GM12878 (cell line): ENCODE measurements around the gene FOXD2.

ENCODE experiments used
- ASH2L ChIP-seq: fragments of 300-600, 200-600 bp; sonication (generic); IDR thresholded peaks from 2 replicates; pipeline ENCODE4 v1.6.1; 2017; ENCODE audit warnings: low read depth, mild to moderate bottlenecking, borderline replicate concordance
- CEBPB ChIP-seq, 2 experiments: fragments of 150-350 bp in 1 of 2; IDR thresholded peaks; 2 replicates each; pipeline ENCODE4 v1.6.1; 2012 to 2014; ENCODE audit warnings: low read depth in 2 of 2, low read length in 2 of 2, borderline replicate concordance in 1 of 2, inconsistent platforms in 1 of 2
- HCFC1 ChIP-seq: fragments of 150-350 bp; IDR thresholded peaks from 2 replicates; pipeline ENCODE4 v1.6.1; 2014; ENCODE audit warnings: low read length
- MYC ChIP-seq: IDR thresholded peaks from 2 replicates; pipeline ENCODE4 v1.6.1; 2011; ENCODE audit warnings: mild to moderate bottlenecking, low read length, moderate library complexity, inconsistent platforms; ENCODE audit not compliant: insufficient read depth, insufficient replicate concordance, insufficient read length, severe bottlenecking
- RFX5 ChIP-seq: IDR thresholded peaks from 2 replicates; pipeline ENCODE4 v1.6.1; 2011; ENCODE audit warnings: low read depth, low read length, improper control_type of control experiment
- ZSCAN29 ChIP-seq: fragments of 450-650 bp; IDR thresholded peaks from 2 replicates; pipeline ENCODE4 v1.6.1; 2017; ENCODE audit warnings: mild to moderate bottlenecking, moderate library complexity
- TF ChIP-seq, protein P1 (sequence below): fragments of 450-650 bp; IDR thresholded peaks from 2 replicates; pipeline ENCODE4 v1.6.1; 2017; ENCODE audit warnings: antibody characterized with exemption, mild to moderate bottlenecking, moderate library complexity
- TF ChIP-seq, protein P2 (sequence below): IDR thresholded peaks from 2 replicates; pipeline ENCODE4 v1.6.1; 2011; ENCODE audit warnings: low read depth, low read length, improper control_type of control experiment, borderline replicate concordance
- TF ChIP-seq, protein P3 (sequence below): IDR thresholded peaks from 2 replicates; pipeline ENCODE4 v1.6.1; 2012; ENCODE audit warnings: mild to moderate bottlenecking, low read depth, low read length
- TF ChIP-seq, protein P4 (sequence below), 3 experiments: IDR thresholded peaks in 2 of 3; conservative IDR thresholded peaks in 1 of 3; 2 replicates each; pipeline ENCODE4 v1.5.1; 2011; ENCODE audit warnings: low read depth in 3 of 3, low read length in 3 of 3, mild to moderate bottlenecking in 3 of 3, control low read depth in 2 of 3, moderate library complexity in 2 of 3, inconsistent platforms in 1 of 3, mixed read lengths in 1 of 3; ENCODE audit not compliant: control insufficient read depth in 2 of 3, insufficient read depth in 1 of 3; ENCODE audit errors: extremely low read depth in 1 of 3

DNA sequence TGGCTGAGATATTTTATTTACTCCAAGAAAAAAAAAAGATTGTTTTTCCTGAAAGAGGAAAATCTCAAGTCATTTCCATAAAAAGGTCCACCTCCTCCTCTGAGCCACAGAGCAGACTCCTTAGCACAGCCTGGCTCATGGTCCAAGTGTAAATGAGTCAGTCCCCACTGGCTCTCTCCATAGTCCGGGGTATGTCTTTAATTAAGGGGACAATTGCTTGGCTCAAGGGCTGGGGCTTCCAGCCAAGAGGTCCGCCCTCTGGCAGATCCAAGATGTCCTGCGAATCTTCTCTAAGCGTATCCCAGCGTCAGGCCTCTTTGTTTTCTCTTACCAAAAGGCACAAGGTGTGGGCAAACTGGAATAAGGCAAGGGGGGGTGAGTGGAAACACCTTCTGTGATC lies 33.3 kb downstream of the FOXD2 start:
- TF ChIP-seq CEBPB (IDR thresholded peaks at IDR 0.05; ENCODE audit: borderline replicate concordance in 1 of 2, low read depth in 2 of 2, low read length in 2 of 2), result no peak
- TF ChIP-seq RFX5, result no peak
- TF ChIP-seq, protein P1, sequence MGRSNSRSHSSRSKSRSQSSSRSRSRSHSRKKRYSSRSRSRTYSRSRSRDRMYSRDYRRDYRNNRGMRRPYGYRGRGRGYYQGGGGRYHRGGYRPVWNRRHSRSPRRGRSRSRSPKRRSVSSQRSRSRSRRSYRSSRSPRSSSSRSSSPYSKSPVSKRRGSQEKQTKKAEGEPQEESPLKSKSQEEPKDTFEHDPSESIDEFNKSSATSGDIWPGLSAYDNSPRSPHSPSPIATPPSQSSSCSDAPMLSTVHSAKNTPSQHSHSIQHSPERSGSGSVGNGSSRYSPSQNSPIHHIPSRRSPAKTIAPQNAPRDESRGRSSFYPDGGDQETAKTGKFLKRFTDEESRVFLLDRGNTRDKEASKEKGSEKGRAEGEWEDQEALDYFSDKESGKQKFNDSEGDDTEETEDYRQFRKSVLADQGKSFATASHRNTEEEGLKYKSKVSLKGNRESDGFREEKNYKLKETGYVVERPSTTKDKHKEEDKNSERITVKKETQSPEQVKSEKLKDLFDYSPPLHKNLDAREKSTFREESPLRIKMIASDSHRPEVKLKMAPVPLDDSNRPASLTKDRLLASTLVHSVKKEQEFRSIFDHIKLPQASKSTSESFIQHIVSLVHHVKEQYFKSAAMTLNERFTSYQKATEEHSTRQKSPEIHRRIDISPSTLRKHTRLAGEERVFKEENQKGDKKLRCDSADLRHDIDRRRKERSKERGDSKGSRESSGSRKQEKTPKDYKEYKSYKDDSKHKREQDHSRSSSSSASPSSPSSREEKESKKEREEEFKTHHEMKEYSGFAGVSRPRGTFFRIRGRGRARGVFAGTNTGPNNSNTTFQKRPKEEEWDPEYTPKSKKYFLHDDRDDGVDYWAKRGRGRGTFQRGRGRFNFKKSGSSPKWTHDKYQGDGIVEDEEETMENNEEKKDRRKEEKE, result no peak
- no peak for TF ChIP-seq ASH2L
- TF ChIP-seq, protein P2, sequence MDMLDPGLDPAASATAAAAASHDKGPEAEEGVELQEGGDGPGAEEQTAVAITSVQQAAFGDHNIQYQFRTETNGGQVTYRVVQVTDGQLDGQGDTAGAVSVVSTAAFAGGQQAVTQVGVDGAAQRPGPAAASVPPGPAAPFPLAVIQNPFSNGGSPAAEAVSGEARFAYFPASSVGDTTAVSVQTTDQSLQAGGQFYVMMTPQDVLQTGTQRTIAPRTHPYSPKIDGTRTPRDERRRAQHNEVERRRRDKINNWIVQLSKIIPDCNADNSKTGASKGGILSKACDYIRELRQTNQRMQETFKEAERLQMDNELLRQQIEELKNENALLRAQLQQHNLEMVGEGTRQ, result no peak
- no peak for TF ChIP-seq ZSCAN29
- no peak for TF ChIP-seq HCFC1
- TF ChIP-seq, protein P3, sequence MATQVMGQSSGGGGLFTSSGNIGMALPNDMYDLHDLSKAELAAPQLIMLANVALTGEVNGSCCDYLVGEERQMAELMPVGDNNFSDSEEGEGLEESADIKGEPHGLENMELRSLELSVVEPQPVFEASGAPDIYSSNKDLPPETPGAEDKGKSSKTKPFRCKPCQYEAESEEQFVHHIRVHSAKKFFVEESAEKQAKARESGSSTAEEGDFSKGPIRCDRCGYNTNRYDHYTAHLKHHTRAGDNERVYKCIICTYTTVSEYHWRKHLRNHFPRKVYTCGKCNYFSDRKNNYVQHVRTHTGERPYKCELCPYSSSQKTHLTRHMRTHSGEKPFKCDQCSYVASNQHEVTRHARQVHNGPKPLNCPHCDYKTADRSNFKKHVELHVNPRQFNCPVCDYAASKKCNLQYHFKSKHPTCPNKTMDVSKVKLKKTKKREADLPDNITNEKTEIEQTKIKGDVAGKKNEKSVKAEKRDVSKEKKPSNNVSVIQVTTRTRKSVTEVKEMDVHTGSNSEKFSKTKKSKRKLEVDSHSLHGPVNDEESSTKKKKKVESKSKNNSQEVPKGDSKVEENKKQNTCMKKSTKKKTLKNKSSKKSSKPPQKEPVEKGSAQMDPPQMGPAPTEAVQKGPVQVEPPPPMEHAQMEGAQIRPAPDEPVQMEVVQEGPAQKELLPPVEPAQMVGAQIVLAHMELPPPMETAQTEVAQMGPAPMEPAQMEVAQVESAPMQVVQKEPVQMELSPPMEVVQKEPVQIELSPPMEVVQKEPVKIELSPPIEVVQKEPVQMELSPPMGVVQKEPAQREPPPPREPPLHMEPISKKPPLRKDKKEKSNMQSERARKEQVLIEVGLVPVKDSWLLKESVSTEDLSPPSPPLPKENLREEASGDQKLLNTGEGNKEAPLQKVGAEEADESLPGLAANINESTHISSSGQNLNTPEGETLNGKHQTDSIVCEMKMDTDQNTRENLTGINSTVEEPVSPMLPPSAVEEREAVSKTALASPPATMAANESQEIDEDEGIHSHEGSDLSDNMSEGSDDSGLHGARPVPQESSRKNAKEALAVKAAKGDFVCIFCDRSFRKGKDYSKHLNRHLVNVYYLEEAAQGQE, result no peak
- TF ChIP-seq MYC, result no peak
- TF ChIP-seq, protein P4, sequence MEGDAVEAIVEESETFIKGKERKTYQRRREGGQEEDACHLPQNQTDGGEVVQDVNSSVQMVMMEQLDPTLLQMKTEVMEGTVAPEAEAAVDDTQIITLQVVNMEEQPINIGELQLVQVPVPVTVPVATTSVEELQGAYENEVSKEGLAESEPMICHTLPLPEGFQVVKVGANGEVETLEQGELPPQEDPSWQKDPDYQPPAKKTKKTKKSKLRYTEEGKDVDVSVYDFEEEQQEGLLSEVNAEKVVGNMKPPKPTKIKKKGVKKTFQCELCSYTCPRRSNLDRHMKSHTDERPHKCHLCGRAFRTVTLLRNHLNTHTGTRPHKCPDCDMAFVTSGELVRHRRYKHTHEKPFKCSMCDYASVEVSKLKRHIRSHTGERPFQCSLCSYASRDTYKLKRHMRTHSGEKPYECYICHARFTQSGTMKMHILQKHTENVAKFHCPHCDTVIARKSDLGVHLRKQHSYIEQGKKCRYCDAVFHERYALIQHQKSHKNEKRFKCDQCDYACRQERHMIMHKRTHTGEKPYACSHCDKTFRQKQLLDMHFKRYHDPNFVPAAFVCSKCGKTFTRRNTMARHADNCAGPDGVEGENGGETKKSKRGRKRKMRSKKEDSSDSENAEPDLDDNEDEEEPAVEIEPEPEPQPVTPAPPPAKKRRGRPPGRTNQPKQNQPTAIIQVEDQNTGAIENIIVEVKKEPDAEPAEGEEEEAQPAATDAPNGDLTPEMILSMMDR (IDR thresholded peaks at IDR 0.05 in 2 of 3, conservative IDR thresholded peaks at IDR 0.05 in 1 of 3; ENCODE audit: control insufficient read depth in 2 of 3, extremely low read depth in 1 of 3, insufficient read depth in 1 of 3, low read depth in 3 of 3, low read length in 3 of 3), result no peak
